ENCODE data around the gene CASP12. TPM values are rescaled to one million over a fixed set of nuclear protein-coding genes. Genes with fewer than 3 reads are reported as not detected.

CASP12 gene
- total and polyA plus RNA-seq, 9 of the 15 experiments (the other 6 are each of a cell fraction or from before 2014, with no cell fraction given), result not detected

DNA sequence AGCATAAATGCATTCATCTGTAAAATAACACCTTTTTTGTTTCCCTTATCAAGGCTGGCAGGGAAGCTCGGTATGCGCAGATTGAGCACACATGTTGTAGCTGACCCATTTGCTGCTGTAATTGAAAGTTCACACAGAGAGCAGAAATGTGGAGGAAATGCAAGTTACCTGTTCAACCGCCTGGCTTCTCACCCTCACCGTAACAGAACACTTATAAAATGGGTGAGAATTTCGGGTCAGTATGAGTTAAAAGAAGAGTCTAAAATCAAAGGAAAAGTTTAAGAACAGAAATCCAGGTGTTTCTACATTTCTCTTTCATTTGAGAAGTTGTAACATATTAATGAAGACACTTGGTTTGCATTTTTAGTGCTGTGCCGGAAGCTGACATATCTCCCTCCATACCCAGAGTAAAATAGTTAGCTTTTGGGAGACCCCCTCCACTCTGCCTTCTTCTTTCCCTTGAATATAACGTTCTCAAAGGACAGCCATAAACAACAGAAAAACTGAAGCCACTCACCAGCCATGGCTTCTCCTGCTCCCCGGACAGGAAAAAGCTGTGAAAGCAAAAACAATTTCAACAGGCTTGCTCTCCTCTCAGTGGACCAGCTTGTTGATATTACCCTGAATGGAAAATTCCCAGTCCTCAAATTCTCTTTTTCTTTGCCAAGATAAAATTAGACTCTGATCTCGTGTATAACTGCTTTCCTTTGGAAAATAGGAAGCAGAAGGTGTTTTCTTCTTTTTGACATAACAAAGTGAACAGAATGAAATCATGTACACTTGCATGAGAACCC lies at the start of gene CASP12 (continued):
- no peak for TF ChIP-seq MGA (IDR thresholded peaks at IDR 0.05)
